H9 (cell line): Measurements from ENCODE around the gene RNF183. TPM values are rescaled to one million over a fixed set of nuclear protein-coding genes. Genes with fewer than 3 reads are reported as not detected.

Experiments used
- DNase-seq: peaks from one replicate; pipeline ENCODE4 v3.0.0-alpha.2; 2017
- H2AFZ ChIP-seq: one replicate; pipeline ENCODE4 v1.6.1; 2013; ENCODE audit warnings: mild to moderate bottlenecking, low read length, control low read depth, moderate library complexity
- H2AK5ac ChIP-seq: 2 replicates; pipeline ENCODE4 v1.6.1; 2013; ENCODE audit warnings: low read length, control low read depth, mixed read lengths; ENCODE audit not compliant: insufficient read length
- H2BK120ac ChIP-seq: one replicate; pipeline ENCODE4 v1.6.1; 2013; ENCODE audit warnings: low read depth, mild to moderate bottlenecking, low read length, control low read depth, inconsistent platforms; ENCODE audit not compliant: poor library complexity, severe bottlenecking
- H2BK12ac ChIP-seq: 2 replicates; pipeline ENCODE4 v1.6.1; 2013; ENCODE audit warnings: low read length, control low read depth, mixed read lengths, low read depth; ENCODE audit not compliant: insufficient read length
- H2BK15ac ChIP-seq: 2 replicates; pipeline ENCODE4 v1.6.1; 2013; ENCODE audit warnings: low read depth, low read length, control low read depth
- H2BK20ac ChIP-seq: one replicate; pipeline ENCODE4 v1.6.1; 2013; ENCODE audit warnings: low read depth, mild to moderate bottlenecking, low read length, control low read depth, inconsistent platforms; ENCODE audit not compliant: poor library complexity, severe bottlenecking
- H2BK5ac ChIP-seq: 2 replicates; pipeline ENCODE4 v1.6.1; 2013; ENCODE audit warnings: low read length, control low read depth, mixed read lengths; ENCODE audit not compliant: insufficient read length
- H3K14ac ChIP-seq: 2 replicates; pipeline ENCODE4 v1.6.1; 2013; ENCODE audit warnings: low read length, control low read depth; ENCODE audit not compliant: insufficient read depth
- H3K18ac ChIP-seq: 2 replicates; pipeline ENCODE4 v1.6.1; 2013; ENCODE audit warnings: low read depth, mild to moderate bottlenecking, mixed read lengths, low read length, control low read depth; ENCODE audit not compliant: insufficient read length
- H3K23ac ChIP-seq: 2 replicates; pipeline ENCODE4 v1.6.1; 2013; ENCODE audit warnings: low read length, control low read depth, mixed read lengths, low read depth; ENCODE audit not compliant: insufficient read length
- H3K23me2 ChIP-seq: 2 replicates; pipeline ENCODE4 v1.6.1; 2013; ENCODE audit warnings: low read depth, mild to moderate bottlenecking, mixed read lengths, low read length, control low read depth; ENCODE audit not compliant: insufficient read length, poor library complexity, severe bottlenecking
- H3K27ac ChIP-seq: 2 replicates; pipeline ENCODE4 v1.5.1; 2013; ENCODE audit warnings: low read length, control low read depth, mixed read lengths, low read depth; ENCODE audit not compliant: insufficient read length
- H3K27me3 ChIP-seq: 2 replicates; pipeline ENCODE4 v1.6.1; 2013; ENCODE audit warnings: low read length, control low read depth, inconsistent platforms; ENCODE audit not compliant: insufficient read depth
- H3K4ac ChIP-seq: 2 replicates; pipeline ENCODE4 v1.6.1; 2013; ENCODE audit warnings: low read depth, mild to moderate bottlenecking, control low read depth, inconsistent platforms, low read length, moderate library complexity
- H3K4me1 ChIP-seq: 2 replicates; pipeline ENCODE4 v1.6.1; 2013; ENCODE audit warnings: low read length, control low read depth, inconsistent platforms; ENCODE audit not compliant: insufficient read depth
- H3K4me2 ChIP-seq: 2 replicates; pipeline ENCODE4 v1.6.1; 2013; ENCODE audit warnings: low read length, control low read depth, mixed read lengths; ENCODE audit not compliant: insufficient read length, insufficient read depth
- H3K56ac ChIP-seq: 2 replicates; pipeline ENCODE4 v1.6.1; 2013; ENCODE audit warnings: low read depth, mild to moderate bottlenecking, mixed read lengths, low read length, control low read depth; ENCODE audit not compliant: insufficient read length
- H3K79me1 ChIP-seq: 2 replicates; pipeline ENCODE4 v1.6.1; 2013; ENCODE audit warnings: low read depth, mild to moderate bottlenecking, moderate library complexity, low read length, control low read depth, inconsistent platforms; ENCODE audit not compliant: insufficient read depth, poor library complexity, severe bottlenecking
- H3K79me2 ChIP-seq: 2 replicates; pipeline ENCODE4 v1.6.1; 2013; ENCODE audit warnings: low read length, control low read depth, inconsistent platforms; ENCODE audit not compliant: insufficient read depth
- H3K9ac ChIP-seq: 2 replicates; pipeline ENCODE4 v1.6.1; 2013; ENCODE audit warnings: low read length, control low read depth, mixed read lengths; ENCODE audit not compliant: insufficient read length; ENCODE audit errors: extremely low read depth
- H3K9me3 ChIP-seq: one replicate; pipeline ENCODE4 v1.6.1; 2013; ENCODE audit warnings: low read depth, low read length, inconsistent platforms; ENCODE audit not compliant: control insufficient read depth
- H3T11ph ChIP-seq: one replicate; pipeline ENCODE4 v1.6.1; 2013; ENCODE audit warnings: mild to moderate bottlenecking, low read length, control low read depth, inconsistent platforms
- H4K20me1 ChIP-seq: one replicate; pipeline ENCODE4 v1.6.1; 2013; ENCODE audit not compliant: control insufficient read depth, insufficient read length, insufficient read depth
- H4K5ac ChIP-seq: 2 replicates; pipeline ENCODE4 v1.6.1; 2013; ENCODE audit warnings: low read depth, mild to moderate bottlenecking, mixed read lengths, low read length, control low read depth; ENCODE audit not compliant: insufficient read length
- H4K8ac ChIP-seq: replicated peaks from 2 replicates; pipeline ENCODE4 v1.6.1; 2013; ENCODE audit warnings: low read length, control low read depth, mixed read lengths, low read depth; ENCODE audit not compliant: insufficient read length
- H4K91ac ChIP-seq: 2 replicates; pipeline ENCODE4 v1.6.1; 2013; ENCODE audit warnings: low read depth, mild to moderate bottlenecking, moderate library complexity, mixed read lengths, low read length, control low read depth; ENCODE audit not compliant: insufficient read length
- H3K27ac Mint-ChIP-seq, 3 experiments: 2 replicates in 2 of 3; 3 replicates in 1 of 3; pipeline ENCODE4 v1.8.0; 2020 to 2021; ENCODE audit warnings: mixed read lengths in 3 of 3, mild to moderate bottlenecking in 1 of 3, moderate library complexity in 1 of 3
- H3K27me3 Mint-ChIP-seq: 2 replicates; pipeline ENCODE4 v1.8.0; 2021; ENCODE audit warnings: low read depth, mild to moderate bottlenecking, moderate library complexity, mixed read lengths
- H3K36me3 Mint-ChIP-seq, 3 experiments: 2 replicates in 2 of 3; 3 replicates in 1 of 3; pipeline ENCODE4 v1.8.0; 2020 to 2021; ENCODE audit warnings: low read depth in 3 of 3, mixed read lengths in 3 of 3; ENCODE audit not compliant: insufficient read depth in 1 of 3
- H3K4me1 Mint-ChIP-seq, 2 experiments: 2 replicates each; pipeline ENCODE4 v1.8.0; 2020; ENCODE audit warnings: mixed read lengths in 2 of 2
- H3K4me3 Mint-ChIP-seq, 2 experiments: 2 replicates in 1 of 2; 3 replicates in 1 of 2; pipeline ENCODE4 v1.8.0; 2020 to 2021; ENCODE audit warnings: mild to moderate bottlenecking in 2 of 2, mixed read lengths in 2 of 2, moderate library complexity in 1 of 2
- H3K9me3 Mint-ChIP-seq, 2 experiments: 2 replicates in 1 of 2; 3 replicates in 1 of 2; pipeline ENCODE4 v1.8.0; 2020; ENCODE audit warnings: mild to moderate bottlenecking in 2 of 2, mixed read lengths in 2 of 2, moderate library complexity in 1 of 2
- WGBS: extraction: QIAGEN DNeasy Blood & Tissue Kit; methylation state at CpG from one replicate; pipeline ENCODE4 v1.1.7; 2013; ENCODE audit warnings: missing lambda C conversion rate, low lambda C conversion rate, mixed read lengths; ENCODE audit not compliant: insufficient read length; ENCODE audit errors: extremely low coverage; 5-methylcytosine and 5-hydroxymethylcytosine counted together
- total RNA-seq: library from RNA; stranded (reverse); gene quantifications from 2 replicates; pipeline ENCODE4 v1.2.1, GENCODE V29; 2021
- TF ChIP-seq, protein P1 (sequence below): fragments of 200-600 bp; sonication (generic); conservative IDR thresholded peaks from 3 replicates; pipeline ENCODE4 v1.8.0; 2021; ENCODE audit warnings: antibody characterized with exemption, mild to moderate bottlenecking

The RNF183 gene
- total RNA-seq, 1 experiment from 2014 or later, result 0.33 TPM

DNA sequence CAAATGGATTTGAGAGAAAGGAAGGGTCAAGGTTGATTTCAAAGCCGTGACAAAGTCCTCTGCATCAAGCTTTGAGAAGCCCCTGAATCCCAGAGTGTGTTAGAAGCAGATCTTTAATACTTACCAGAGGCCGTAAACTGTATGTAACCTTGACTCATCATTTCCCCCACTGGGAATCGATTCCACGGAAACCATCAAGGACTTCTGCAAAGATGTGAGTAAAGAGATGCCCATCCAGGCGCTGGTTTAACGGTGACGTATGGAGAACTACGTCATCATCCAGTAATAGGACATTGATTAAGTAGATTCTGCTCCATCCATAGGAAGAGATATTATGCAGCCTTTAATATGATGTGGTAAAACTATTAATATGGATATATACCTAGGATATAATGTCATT is 1.6 kb downstream of the RNF183 start:
- H3T11ph ChIP-seq, result no peak overlapping the region
- no peak overlapping the region for H3K14ac ChIP-seq
- no peak overlapping the region for H3K4me2 ChIP-seq
- H3K4me3 Mint-ChIP-seq, result no peak overlapping the region
- no peak overlapping the region for H3K9ac ChIP-seq
- no peak overlapping the region for H3K23ac ChIP-seq
- H2BK20ac ChIP-seq, result no peak overlapping the region
- TF ChIP-seq, protein P1, sequence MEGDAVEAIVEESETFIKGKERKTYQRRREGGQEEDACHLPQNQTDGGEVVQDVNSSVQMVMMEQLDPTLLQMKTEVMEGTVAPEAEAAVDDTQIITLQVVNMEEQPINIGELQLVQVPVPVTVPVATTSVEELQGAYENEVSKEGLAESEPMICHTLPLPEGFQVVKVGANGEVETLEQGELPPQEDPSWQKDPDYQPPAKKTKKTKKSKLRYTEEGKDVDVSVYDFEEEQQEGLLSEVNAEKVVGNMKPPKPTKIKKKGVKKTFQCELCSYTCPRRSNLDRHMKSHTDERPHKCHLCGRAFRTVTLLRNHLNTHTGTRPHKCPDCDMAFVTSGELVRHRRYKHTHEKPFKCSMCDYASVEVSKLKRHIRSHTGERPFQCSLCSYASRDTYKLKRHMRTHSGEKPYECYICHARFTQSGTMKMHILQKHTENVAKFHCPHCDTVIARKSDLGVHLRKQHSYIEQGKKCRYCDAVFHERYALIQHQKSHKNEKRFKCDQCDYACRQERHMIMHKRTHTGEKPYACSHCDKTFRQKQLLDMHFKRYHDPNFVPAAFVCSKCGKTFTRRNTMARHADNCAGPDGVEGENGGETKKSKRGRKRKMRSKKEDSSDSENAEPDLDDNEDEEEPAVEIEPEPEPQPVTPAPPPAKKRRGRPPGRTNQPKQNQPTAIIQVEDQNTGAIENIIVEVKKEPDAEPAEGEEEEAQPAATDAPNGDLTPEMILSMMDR, result no peak
- DNase-seq, result no peak
- no peaks in the 10 kb centered on the region for H3K79me2 ChIP-seq
- H2BK5ac ChIP-seq, result no peak overlapping the region
- H4K8ac ChIP-seq, result no peak overlapping the region
- H2BK12ac ChIP-seq, result no peak overlapping the region
- no peak overlapping the region for H2BK15ac ChIP-seq
- H3K56ac ChIP-seq, result no peak overlapping the region
- H4K91ac ChIP-seq, result no peak overlapping the region
- no peaks in the 10 kb centered on the region for H3K4me1 ChIP-seq
- H3K9me3 Mint-ChIP-seq, result no peaks in the 10 kb centered on the region
- no peak overlapping the region for H3K27ac ChIP-seq
- H4K20me1 ChIP-seq, result no peaks in the 10 kb centered on the region
- H2BK120ac ChIP-seq, result no peak overlapping the region
- H3K79me1 ChIP-seq, result no peaks in the 10 kb centered on the region
- no peak overlapping the region for H2AFZ ChIP-seq
- no peaks in the 10 kb centered on the region for H3K36me3 Mint-ChIP-seq
- no peak overlapping the region for H2AK5ac ChIP-seq
- no CpG with 5 or more reads among the region's 8 CpGs for WGBS
- H3K23me2 ChIP-seq, result no peaks in the 10 kb centered on the region
- no peaks in the 10 kb centered on the region; the same call in none of the 2 replicates for H3K27me3 Mint-ChIP-seq
- H3K27me3 ChIP-seq, result no peaks in the 10 kb centered on the region
- no peak overlapping the region for H3K4ac ChIP-seq
- H3K27ac Mint-ChIP-seq, result no peak overlapping the region
- no peaks in the 10 kb centered on the region for H3K9me3 ChIP-seq
- H4K5ac ChIP-seq, result no peak overlapping the region
- H3K18ac ChIP-seq, result no peak overlapping the region
- H3K4me1 Mint-ChIP-seq, result peaks cover 13 to 16% of the 10 kb centered on the region in 2 experiments
